GM23338 (cell line): ENCODE measurements around the gene SLC25A25. TPM values are rescaled to one million over a fixed set of nuclear protein-coding genes. Genes with fewer than 3 reads are reported as not detected.

Experiments
- ATAC-seq: fragments of 200-7000 bp; cut with Tn5 transposase; 3 replicates; pipeline ENCODE4 v1.9.1; 2020
- DNase-seq: peaks from one replicate; pipeline ENCODE4 v3.0.0-alpha.2; 2015; ENCODE audit warnings: low spot score
- H2AFZ ChIP-seq: fragments of 200-600 bp; sonication (generic); 2 replicates; pipeline ENCODE4 v1.8.0; 2016; ENCODE audit warnings: antibody characterized with exemption, mild to moderate bottlenecking, moderate library complexity
- H3F3A ChIP-seq: fragments of 200-600 bp; sonication (generic); replicated peaks from 2 replicates; pipeline ENCODE4 v1.8.0; 2017; ENCODE audit warnings: antibody characterized with exemption, mixed run types, low read depth
- H3K27ac ChIP-seq: fragments of 200-600 bp; sonication (generic); 2 replicates; pipeline ENCODE4 v1.6.1; 2016; ENCODE audit warnings: low read depth
- H3K27me3 ChIP-seq: fragments of 200-600 bp; sonication (generic); 2 replicates; pipeline ENCODE4 v1.8.0; 2016; ENCODE audit warnings: mild to moderate bottlenecking, mixed run types, moderate library complexity; ENCODE audit not compliant: insufficient read depth
- H3K36me3 ChIP-seq: fragments of 200-600 bp; sonication (generic); 2 replicates; pipeline ENCODE4 v1.8.0; 2016; ENCODE audit warnings: mild to moderate bottlenecking; ENCODE audit not compliant: insufficient read depth
- H3K4me1 ChIP-seq: fragments of 200-600 bp; sonication (generic); 2 replicates; pipeline ENCODE4 v1.8.0; 2016; ENCODE audit warnings: mild to moderate bottlenecking, moderate library complexity; ENCODE audit not compliant: insufficient read depth
- H3K4me2 ChIP-seq: fragments of 200-600 bp; sonication (generic); 2 replicates; pipeline ENCODE4 v1.7.1; 2017; ENCODE audit warnings: mixed run types
- H3K4me3 ChIP-seq: fragments of 200-600 bp; sonication (generic); 2 replicates; pipeline ENCODE4 v1.6.1; 2016; ENCODE audit warnings: mixed run types
- H3K79me2 ChIP-seq: fragments of 200-600 bp; sonication (generic); replicated peaks from 2 replicates; pipeline ENCODE4 v1.8.0; 2017; ENCODE audit warnings: mild to moderate bottlenecking; ENCODE audit not compliant: insufficient read depth
- H3K9me2 ChIP-seq: fragments of 200-600 bp; sonication (generic); 2 replicates; pipeline ENCODE4 v1.8.0; 2017; ENCODE audit not compliant: insufficient read depth
- H4K20me1 ChIP-seq: fragments of 200-600 bp; sonication (generic); replicated peaks from 2 replicates; pipeline ENCODE4 v1.8.0; 2017; ENCODE audit warnings: mild to moderate bottlenecking; ENCODE audit not compliant: insufficient read depth
- H3K27ac Mint-ChIP-seq: 2 replicates; pipeline ENCODE4 v1.8.0; 2020; ENCODE audit warnings: inconsistent platforms, mild to moderate bottlenecking, moderate library complexity, mixed read lengths
- H3K27me3 Mint-ChIP-seq: 3 replicates; pipeline ENCODE4 v1.8.0; 2022; ENCODE audit warnings: low read depth, mild to moderate bottlenecking, moderate library complexity, mixed read lengths, inconsistent platforms; ENCODE audit not compliant: insufficient read depth, poor library complexity
- H3K36me3 Mint-ChIP-seq: 3 replicates; pipeline ENCODE4 v1.8.0; 2021; ENCODE audit warnings: low read depth, mild to moderate bottlenecking, inconsistent platforms, moderate library complexity, mixed read lengths
- H3K4me1 Mint-ChIP-seq: 3 replicates; pipeline ENCODE4 v1.8.0; 2020; ENCODE audit warnings: mild to moderate bottlenecking, inconsistent platforms, mixed read lengths
- H3K4me3 Mint-ChIP-seq: 3 replicates; pipeline ENCODE4 v1.8.0; 2021; ENCODE audit warnings: moderate library complexity, mild to moderate bottlenecking, inconsistent platforms, mixed read lengths
- H3K9me3 Mint-ChIP-seq: 3 replicates; pipeline ENCODE4 v1.8.0; 2020; ENCODE audit warnings: moderate library complexity, mild to moderate bottlenecking, inconsistent platforms, mixed read lengths
- CREB1 ChIP-seq: fragments of 250-450 bp; sonication (Bioruptor Pico); IDR thresholded peaks from 2 replicates; pipeline ENCODE4 v1.5.0; 2020; ENCODE audit warnings: low read depth, mild to moderate bottlenecking, moderate library complexity
- CTCF ChIP-seq, 2 experiments: fragments of 200-600 bp in 1 of 2; sonication (generic) in 1 of 2; conservative IDR thresholded peaks; 2 replicates each; pipeline versions ENCODE4 v1.5.1 to v1.6.1; 2016 to 2017; ENCODE audit warnings: antibody characterized with exemption in 2 of 2, low read depth in 2 of 2, mild to moderate bottlenecking in 2 of 2, moderate library complexity in 1 of 2
- ETS1 ChIP-seq: IDR thresholded peaks from 2 replicates; pipeline ENCODE4 v1.6.1; 2016; ENCODE audit warnings: antibody characterized with exemption
- EZH2 ChIP-seq: fragments of 200-600 bp; sonication (generic); IDR thresholded peaks from one replicate; pipeline ENCODE4 v1.8.0; 2017; ENCODE audit warnings: antibody characterized with exemption, mild to moderate bottlenecking, low read depth; ENCODE audit not compliant: unreplicated experiment
- EZH2phosphoT487 ChIP-seq: fragments of 200-600 bp; sonication (generic); IDR thresholded peaks from one replicate; pipeline ENCODE4 v1.8.1; 2018; ENCODE audit warnings: antibody characterized with exemption; ENCODE audit not compliant: unreplicated experiment
- JUNB ChIP-seq: IDR thresholded peaks from one replicate; pipeline ENCODE4 v1.6.1; 2016; ENCODE audit warnings: antibody characterized with exemption; ENCODE audit not compliant: unreplicated experiment
- POLR2AphosphoS5 ChIP-seq: IDR thresholded peaks from 2 replicates; pipeline ENCODE4 v1.6.1; 2016; ENCODE audit warnings: antibody characterized with exemption, low read depth
- REST ChIP-seq: IDR thresholded peaks from one replicate; pipeline ENCODE4 v1.6.1; 2018; ENCODE audit warnings: antibody characterized with exemption; ENCODE audit not compliant: unreplicated experiment
- STAT1 ChIP-seq: IDR thresholded peaks from one replicate; pipeline ENCODE4 v1.6.1; 2016; ENCODE audit warnings: antibody characterized with exemption; ENCODE audit not compliant: unreplicated experiment
- ZNF114 ChIP-seq: fragments of 250-450 bp; sonication (Bioruptor Pico); IDR thresholded peaks from 2 replicates; pipeline ENCODE4 v1.5.0; 2020; ENCODE audit warnings: mild to moderate bottlenecking, moderate library complexity
- ZNF331 ChIP-seq: fragments of 250-450 bp; sonication (Bioruptor Pico); IDR thresholded peaks from 2 replicates; pipeline ENCODE4 v1.5.0; 2020; ENCODE audit warnings: low read depth, mild to moderate bottlenecking, moderate library complexity
- ZNF462 ChIP-seq: fragments of 250-450 bp; sonication (Bioruptor Pico); IDR thresholded peaks from 2 replicates; pipeline ENCODE4 v1.5.0; 2020; ENCODE audit warnings: mild to moderate bottlenecking, moderate library complexity
- polyA plus RNA-seq: library from polyadenylated mRNA; unstranded; fragments of >200 nt; fragmentation: Nextera tagmentation; extraction: Ambion mirVana; gene quantifications from 2 replicates; pipeline ENCODE4 v1.2.1, GENCODE V29; 2016
- total RNA-seq: library from RNA; depleted of rRNA; stranded (reverse); fragments of >200 nt; shearing (Covaris generic); gene quantifications from 2 replicates; pipeline ENCODE4 v1.2.3, GENCODE V29; 2014

Gene SLC25A25
- total and polyA plus RNA-seq, 2 experiments from 2014 or later = 7.1 to 27.0 TPM

- Histone ChIP-seq H3K4me1 (peaks cover 33% of the 10 kb centered on the region), H3K27me3 (no peaks in the 10 kb centered on the region), H3K4me3 (no peak overlapping the region), H2AFZ (no peak overlapping the region), H4K20me1 (peaks cover 23% of the 10 kb centered on the region), H3K27ac (peak overlapping the region; percentile 87), H3K9me2 (no peaks in the 10 kb centered on the region), H3K4me2 (peak overlapping the region; percentile 61), H3F3A (peaks cover 12% of the 10 kb centered on the region; the same call in 1 of the 2 replicates), H3K79me2 (peaks cover 63% of the 10 kb centered on the region), H3K36me3 (no peaks in the 10 kb centered on the region; the same call in 1 of the 2 replicates)
- Mint-ChIP-seq H3K4me3 (no peak overlapping the region), H3K27me3 (peaks cover 21% of the 10 kb centered on the region), H3K9me3 (no peaks in the 10 kb centered on the region), H3K4me1 (peaks cover 55% of the 10 kb centered on the region), H3K27ac (peak overlapping the region; percentile 54), H3K36me3 (peaks cover 14% of the 10 kb centered on the region)
- DNase-seq = no peak
- no peak for TF ChIP-seq POLR2AphosphoS5
- no peak for TF ChIP-seq ZNF462
- TF ChIP-seq REST = no peak
- no peak for TF ChIP-seq EZH2phosphoT487
- no peak for TF ChIP-seq CREB1 (CRISPR knock-in tag)
- TF ChIP-seq CTCF (conservative IDR thresholded peaks at IDR 0.05; ENCODE audit: low read depth in 2 of 2) = no peak
- no peak for TF ChIP-seq STAT1
- TF ChIP-seq ZNF331 (CRISPR knock-in tag) = no peak
- TF ChIP-seq ETS1 = no peak
- no peak for TF ChIP-seq JUNB
- TF ChIP-seq ZNF114 (CRISPR knock-in tag) = no peak
- TF ChIP-seq EZH2 = no peak
- ATAC-seq = no peak
Measured at GRCh38 chr9:128096616-128097536, 28.8 kb downstream of the SLC25A25 start.
